ENCODE results near the gene PRM3. TPM values are rescaled to one million over a fixed set of nuclear protein-coding genes. Genes with fewer than 3 reads are reported as not detected.

The PRM3 gene
- total RNA-seq, 1 experiment from 2014 or later, result not detected

GRCh38 chr16:11258553-11259492 is 14.6 kb downstream of the PRM3 start:
- H4K8ac ChIP-seq (replicated peaks; ENCODE audit: insufficient read length, low read depth, low read length), result no peak overlapping the region
- no peak overlapping the region for H2BK20ac ChIP-seq (ENCODE audit: low read depth, low read length, poor library complexity, severe bottlenecking)
- H2BK12ac ChIP-seq (ENCODE audit: insufficient read length, low read depth, low read length), result no peak overlapping the region
- no peak overlapping the region for H3K27ac Mint-ChIP-seq
- peaks cover 17 to 23% of the 10 kb centered on the region in 2 experiments for H3K4me1 Mint-ChIP-seq
- no peak overlapping the region for H3T11ph ChIP-seq (ENCODE audit: low read length)
- H3K27me3 Mint-ChIP-seq (ENCODE audit: low read depth), result no peaks in the 10 kb centered on the region; the same call in 1 of the 2 replicates
- no peak overlapping the region for H4K5ac ChIP-seq (ENCODE audit: insufficient read length, low read depth, low read length)
- peaks cover 10% of the 10 kb centered on the region; the same call in 1 of the 2 replicates for H3K79me2 ChIP-seq (ENCODE audit: insufficient read depth, low read length)
- no peak overlapping the region for H2BK15ac ChIP-seq (ENCODE audit: low read depth, low read length)
- no peaks in the 10 kb centered on the region for H3K27me3 ChIP-seq (ENCODE audit: insufficient read depth, low read length)
- H3K14ac ChIP-seq (ENCODE audit: insufficient read depth, low read length), result no peak overlapping the region
- H3K23me2 ChIP-seq (ENCODE audit: insufficient read length, low read depth, low read length, poor library complexity, severe bottlenecking), result peaks cover 9% of the 10 kb centered on the region
- no peak overlapping the region for H2BK5ac ChIP-seq (ENCODE audit: insufficient read length, low read length)
- H3K18ac ChIP-seq (ENCODE audit: insufficient read length, low read depth, low read length), result no peak overlapping the region
- TF ChIP-seq CTCF (conservative IDR thresholded peaks at IDR 0.05), result no peak
- no peaks in the 10 kb centered on the region for H3K9me3 ChIP-seq (ENCODE audit: control insufficient read depth, low read depth, low read length)
- H3K4me1 ChIP-seq (ENCODE audit: insufficient read depth, low read length), result peaks cover 5% of the 10 kb centered on the region; the same call in 1 of the 2 replicates
- H4K20me1 ChIP-seq (ENCODE audit: control insufficient read depth, insufficient read depth, insufficient read length), result no peaks in the 10 kb centered on the region
- no peak overlapping the region for H2BK120ac ChIP-seq (ENCODE audit: low read depth, low read length, poor library complexity, severe bottlenecking)
- H4K91ac ChIP-seq (ENCODE audit: insufficient read length, low read depth, low read length), result no peak overlapping the region
- H3K9ac ChIP-seq (ENCODE audit: extremely low read depth, insufficient read length, low read length), result no peak overlapping the region
- no peaks in the 10 kb centered on the region for H3K9me3 Mint-ChIP-seq
- H3K79me1 ChIP-seq (ENCODE audit: insufficient read depth, low read depth, low read length, poor library complexity, severe bottlenecking), result no peaks in the 10 kb centered on the region
- no peak for DNase-seq
- no CpG with 5 or more reads among the region's 15 CpGs for WGBS (ENCODE audit: extremely low coverage, insufficient read length, low lambda C conversion rate)
- H3K23ac ChIP-seq (ENCODE audit: insufficient read length, low read depth, low read length), result no peak overlapping the region
- H3K27ac ChIP-seq (ENCODE audit: insufficient read length, low read depth, low read length), result no peak overlapping the region
- H3K56ac ChIP-seq (ENCODE audit: insufficient read length, low read depth, low read length), result no peak overlapping the region
- no peak overlapping the region for H3K4me3 Mint-ChIP-seq
- H2AFZ ChIP-seq (ENCODE audit: low read length), result no peak overlapping the region
- H3K4ac ChIP-seq (ENCODE audit: low read depth, low read length), result no peak overlapping the region
- peaks cover 0 to 7% (median under 1%) of the 10 kb centered on the region in 3 experiments; a peak in 3 of 7 replicates for H3K36me3 Mint-ChIP-seq (ENCODE audit: insufficient read depth in 1 of 3, low read depth in 3 of 3)
- H3K4me2 ChIP-seq (ENCODE audit: insufficient read depth, insufficient read length, low read length), result no peak overlapping the region
- no peak overlapping the region for H2AK5ac ChIP-seq (ENCODE audit: insufficient read length, low read length)

Measured in H9 (cell line).